Keratinocyte (primary cell): ENCODE results near the gene CNGA2. TPM values are rescaled to one million over a fixed set of nuclear protein-coding genes. Genes with fewer than 3 reads are reported as not detected.

Experiments
- DNase-seq: peaks from one replicate; pipeline ENCODE4 v3.0.0-alpha.2; 2011; ENCODE audit warnings: low read depth, missing footprints, low spot score
- FAIRE-seq: peaks from 2 replicates; lab custom pipeline; 2011; peaks lifted over from hg19 to GRCh38; lab: Jason Lieb, UNC
- H2AFZ ChIP-seq: 2 replicates; pipeline ENCODE4 v1.6.0; 2012; ENCODE audit warnings: low read length, control low read depth, inconsistent platforms; ENCODE audit not compliant: control insufficient read depth
- H3K27ac ChIP-seq: 2 replicates; pipeline ENCODE4 v1.5.1; 2011; ENCODE audit warnings: low read length; ENCODE audit not compliant: control insufficient read depth, insufficient read depth
- H3K27me3 ChIP-seq: 3 replicates; pipeline ENCODE4 v1.6.0; 2011; ENCODE audit warnings: low read length; ENCODE audit not compliant: control insufficient read depth, insufficient read depth; ENCODE audit errors: extremely low read depth
- H3K36me3 ChIP-seq, 2 experiments: 2 replicates in 1 of 2; 3 replicates in 1 of 2; pipeline ENCODE4 v1.5.1; 2011; ENCODE audit warnings: low read length in 2 of 2, mild to moderate bottlenecking in 1 of 2; ENCODE audit not compliant: control insufficient read depth in 2 of 2, insufficient read depth in 2 of 2; ENCODE audit errors: extremely low read depth in 1 of 2
- H3K4me1 ChIP-seq: 3 replicates; pipeline ENCODE4 v1.5.1; 2011; ENCODE audit warnings: low read length; ENCODE audit not compliant: control insufficient read depth, insufficient read depth; ENCODE audit errors: extremely low read depth
- H3K4me2 ChIP-seq: 3 replicates; pipeline ENCODE4 v1.6.0; 2011; ENCODE audit warnings: low read depth, low read length; ENCODE audit not compliant: control insufficient read depth, insufficient read depth; ENCODE audit errors: extremely low read depth
- H3K4me3 ChIP-seq, 3 experiments: fragments of 200-600 bp in 1 of 3; sonication (generic) in 1 of 3; 2 replicates in 2 of 3; 3 replicates in 1 of 3; pipeline ENCODE4 v1.5.1; 2011 to 2016; ENCODE audit warnings: low read length in 3 of 3, mild to moderate bottlenecking in 3 of 3, control low read depth in 2 of 3, inconsistent platforms in 1 of 3, low read depth in 1 of 3, mixed read lengths in 1 of 3, mixed run types in 1 of 3, moderate library complexity in 1 of 3; ENCODE audit not compliant: control insufficient read depth in 2 of 3, insufficient read depth in 2 of 3; ENCODE audit errors: extremely low read depth in 1 of 3
- H3K79me2 ChIP-seq: 2 replicates; pipeline ENCODE4 v1.6.0; 2012; ENCODE audit warnings: low read length; ENCODE audit not compliant: control insufficient read depth, insufficient read depth
- H3K9ac ChIP-seq: 3 replicates; pipeline ENCODE4 v1.6.0; 2011; ENCODE audit warnings: low read length; ENCODE audit not compliant: control insufficient read depth, insufficient read depth; ENCODE audit errors: extremely low read depth
- H3K9me1 ChIP-seq: 3 replicates; pipeline ENCODE4 v1.6.0; 2011; ENCODE audit warnings: low read length; ENCODE audit not compliant: control insufficient read depth, insufficient read depth; ENCODE audit errors: extremely low read depth
- H3K9me3 ChIP-seq: 2 replicates; pipeline ENCODE4 v1.5.1; 2012; ENCODE audit warnings: low read depth, low read length; ENCODE audit not compliant: control insufficient read depth
- H4K20me1 ChIP-seq: 3 replicates; pipeline ENCODE4 v1.6.0; 2011; ENCODE audit warnings: low read length; ENCODE audit not compliant: control insufficient read depth, insufficient read depth; ENCODE audit errors: extremely low read depth
- EZH2 ChIP-seq: IDR thresholded peaks from one replicate; pipeline ENCODE4 v1.6.1; 2012; ENCODE audit warnings: inconsistent platforms, mild to moderate bottlenecking, low read length, moderate library complexity
- dilution Hi-C: fragments of 300-500 bp; cut with MboI; formaldehyde crosslinking; loops from one replicate; pipeline ENCODE4 v1.7.0; 2020; ENCODE audit warnings: low sequenced_read_pairs; ENCODE audit not compliant: extremely low pct_ligation_motif_present
- polyA plus RNA-seq, 5 experiments: library from polyadenylated mRNA; depleted of rRNA in 3 of 5; stranded (reverse) in 3 of 5; stranded (forward) in 1 of 5; unstranded in 1 of 5; fragments of >200 nt; gene quantifications; 1 replicate in 1 of 5; 2 replicates in 3 of 5; 3 replicates in 1 of 5; pipeline versions ENCODE4 v1.2.1 to v1.2.3, GENCODE V29; 2011 to 2012; ENCODE audit warnings: missing spikeins in 2 of 5, low read depth in 1 of 5, low replicate concordance in 1 of 5
- TF ChIP-seq, protein P1 (sequence below), 3 experiments: IDR thresholded peaks in 1 of 3; conservative IDR thresholded peaks in 1 of 3; optimal IDR thresholded peaks in 1 of 3; 2 replicates in 2 of 3; 3 replicates in 1 of 3; pipeline versions ENCODE3 to v1.5.1; 2011; ENCODE audit warnings: low read length in 3 of 3, mild to moderate bottlenecking in 3 of 3, moderate library complexity in 2 of 3, control low read depth in 1 of 3, inconsistent platforms in 1 of 3; ENCODE audit not compliant: insufficient read depth in 2 of 3; ENCODE audit errors: extremely low read depth in 1 of 3

Gene CNGA2
- polyA plus RNA-seq, 1 donor (not counting 4 experiments of a cell fraction or from before 2014, with no cell fraction given), result not detected

DNA sequence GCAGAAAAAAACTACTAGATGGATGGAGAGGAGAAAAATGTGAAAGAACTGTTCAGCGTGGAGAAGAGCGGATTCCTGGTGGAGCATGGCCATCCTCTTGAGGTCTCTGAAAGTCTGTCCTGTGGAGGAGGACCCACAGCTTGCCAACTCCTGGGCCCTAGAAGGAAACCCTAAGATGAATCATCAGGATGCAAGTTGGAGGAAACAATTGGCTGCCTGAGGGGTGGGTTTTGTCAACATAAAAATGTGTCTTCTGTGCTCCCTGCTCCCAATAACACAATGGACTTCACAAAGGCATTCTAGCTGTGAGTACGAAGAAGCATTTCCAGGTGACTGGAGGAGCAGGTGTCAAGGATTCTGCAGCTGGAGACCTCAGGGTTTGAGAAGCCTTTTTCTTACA lies 37.2 kb downstream of the CNGA2 start:
- FAIRE-seq, result no peak
- no peak overlapping the region for H3K27ac ChIP-seq
- no peak for DNase-seq
- no peaks in the 10 kb centered on the region for H4K20me1 ChIP-seq
- H3K79me2 ChIP-seq, result no peaks in the 10 kb centered on the region
- no peaks in the 10 kb centered on the region for H3K27me3 ChIP-seq
- no peaks in the 10 kb centered on the region for H3K9me1 ChIP-seq
- H3K9me3 ChIP-seq, result no peaks in the 10 kb centered on the region
- no peak overlapping the region for H3K9ac ChIP-seq
- TF ChIP-seq, protein P1, sequence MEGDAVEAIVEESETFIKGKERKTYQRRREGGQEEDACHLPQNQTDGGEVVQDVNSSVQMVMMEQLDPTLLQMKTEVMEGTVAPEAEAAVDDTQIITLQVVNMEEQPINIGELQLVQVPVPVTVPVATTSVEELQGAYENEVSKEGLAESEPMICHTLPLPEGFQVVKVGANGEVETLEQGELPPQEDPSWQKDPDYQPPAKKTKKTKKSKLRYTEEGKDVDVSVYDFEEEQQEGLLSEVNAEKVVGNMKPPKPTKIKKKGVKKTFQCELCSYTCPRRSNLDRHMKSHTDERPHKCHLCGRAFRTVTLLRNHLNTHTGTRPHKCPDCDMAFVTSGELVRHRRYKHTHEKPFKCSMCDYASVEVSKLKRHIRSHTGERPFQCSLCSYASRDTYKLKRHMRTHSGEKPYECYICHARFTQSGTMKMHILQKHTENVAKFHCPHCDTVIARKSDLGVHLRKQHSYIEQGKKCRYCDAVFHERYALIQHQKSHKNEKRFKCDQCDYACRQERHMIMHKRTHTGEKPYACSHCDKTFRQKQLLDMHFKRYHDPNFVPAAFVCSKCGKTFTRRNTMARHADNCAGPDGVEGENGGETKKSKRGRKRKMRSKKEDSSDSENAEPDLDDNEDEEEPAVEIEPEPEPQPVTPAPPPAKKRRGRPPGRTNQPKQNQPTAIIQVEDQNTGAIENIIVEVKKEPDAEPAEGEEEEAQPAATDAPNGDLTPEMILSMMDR (optimal IDR thresholded peaks at IDR 0.05 in 1 of 3, IDR thresholded peaks at IDR 0.05 in 1 of 3, conservative IDR thresholded peaks at IDR 0.05 in 1 of 3; ENCODE audit: extremely low read depth in 1 of 3, insufficient read depth in 2 of 3, low read length in 3 of 3), result no peak
- no peak for TF ChIP-seq EZH2
- H3K4me3 ChIP-seq, result no peak overlapping the region
- dilution Hi-C loops, result no loop called here
- H3K4me2 ChIP-seq, result no peak overlapping the region
- no peaks in the 10 kb centered on the region for H3K36me3 ChIP-seq
- no peak overlapping the region for H2AFZ ChIP-seq
- no peaks in the 10 kb centered on the region for H3K4me1 ChIP-seq

DNA sequence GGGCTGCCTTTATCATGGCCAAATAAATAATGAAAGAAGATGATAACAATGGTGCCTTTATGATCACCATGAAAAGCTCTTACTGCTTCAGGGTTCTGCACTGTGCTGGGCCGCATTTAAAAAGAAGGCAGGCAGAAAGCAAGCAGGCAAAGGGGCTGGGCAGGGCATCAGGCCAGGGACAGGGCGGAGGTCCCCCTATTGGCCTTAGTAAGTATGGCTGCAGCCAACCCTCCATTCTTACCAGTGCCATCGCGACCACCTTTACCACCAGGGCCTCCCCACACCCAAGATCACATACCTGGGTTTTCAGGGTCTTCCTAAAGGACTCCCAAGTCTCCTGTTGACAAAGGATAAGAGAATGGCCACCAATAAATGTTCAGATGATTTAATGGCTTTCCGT lies 38.9 kb downstream of the CNGA2 start:
- H3K9me1 ChIP-seq, result no peaks in the 10 kb centered on the region
- no peak for FAIRE-seq
- no peak overlapping the region for H3K4me2 ChIP-seq
- no peak overlapping the region for H3K4me3 ChIP-seq
- H3K4me1 ChIP-seq, result no peaks in the 10 kb centered on the region
- H3K9ac ChIP-seq, result no peak overlapping the region
- H3K27ac ChIP-seq, result no peak overlapping the region
- H4K20me1 ChIP-seq, result no peaks in the 10 kb centered on the region
- no peak overlapping the region for H2AFZ ChIP-seq
- no peaks in the 10 kb centered on the region for H3K27me3 ChIP-seq
- dilution Hi-C loops, result no loop called here
- TF ChIP-seq, protein P1 (optimal IDR thresholded peaks at IDR 0.05 in 1 of 3, IDR thresholded peaks at IDR 0.05 in 1 of 3, conservative IDR thresholded peaks at IDR 0.05 in 1 of 3; ENCODE audit: extremely low read depth in 1 of 3, insufficient read depth in 2 of 3, low read length in 3 of 3), result no peak
- TF ChIP-seq EZH2, result no peak
- H3K79me2 ChIP-seq, result no peaks in the 10 kb centered on the region
- no peaks in the 10 kb centered on the region for H3K9me3 ChIP-seq
- DNase-seq, result no peak
- no peaks in the 10 kb centered on the region for H3K36me3 ChIP-seq
